ENCODE results near the gene NANOS2.
A peak's percentile ranks its signal among the peaks of the same experiment; 100 is the strongest.
"Not testable (repeated sequence)": the region's sequence is repeated elsewhere in the genome, so short reads cannot be mapped to it uniquely, and the experiment has no call there.

NANOS2 gene

GRCh38 chr19:45927565-45928261, 13.1 kb upstream of the NANOS2 start:
- peak; percentile 90 for DNase-seq

- DNase-seq: no peak
Observed at GRCh38 chr19:45924891-45925447, 10.4 kb upstream of the NANOS2 start.

GRCh38 chr19:45922281-45922680, 7.7 kb upstream of the NANOS2 start:
- DNase-seq: no peak

GRCh38 chr19:45920458-45920857, 5.9 kb upstream of the NANOS2 start:
- no peak for DNase-seq

- DNase-seq: no peak
Observed at GRCh38 chr19:45919678-45920077, 5.1 kb upstream of the NANOS2 start.

- no peak for DNase-seq
Observed at GRCh38 chr19:45918721-45919120, 4.1 kb upstream of the NANOS2 start.

GRCh38 chr19:45917421-45918091, 3.0 kb upstream of the NANOS2 start:
- no peak for DNase-seq

- DNase-seq: no peak
Observed at GRCh38 chr19:45911291-45911690, 3.3 kb downstream of the NANOS2 start.

GRCh38 chr19:45908956-45909355, 5.6 kb downstream of the NANOS2 start:
- no peak for DNase-seq

- no peak for DNase-seq
Observed at GRCh38 chr19:45906221-45906620, 8.4 kb downstream of the NANOS2 start.

- DNase-seq: no peak
Observed at GRCh38 chr19:45905011-45905410, 9.6 kb downstream of the NANOS2 start.

- peak; percentile 99 for DNase-seq
Observed at GRCh38 chr19:45902651-45903625, 11.6 kb downstream of the NANOS2 start.

- DNase-seq: no peak
Observed at GRCh38 chr19:45901912-45902650, 12.5 kb downstream of the NANOS2 start, which contains the start of gene MYPOP. TSS of gene MYPOP (minus strand) at chr19:45902613. CDS start at chr19:45901773, 840 bp downstream.

- DNase-seq: peak; percentile 61
Observed at GRCh38 chr19:45901432-45901911, 13.1 kb downstream of the NANOS2 start.

GRCh38 chr19:45900738-45901431, 13.7 kb downstream of the NANOS2 start:
- DNase-seq: no peak

- no peak for DNase-seq
Observed at GRCh38 chr19:45899919-45900589, 14.5 kb downstream of the NANOS2 start.

GRCh38 chr19:45899253-45899652, 15.3 kb downstream of the NANOS2 start:
- DNase-seq: no peak

GRCh38 chr19:45897261-45897812, 17.2 kb downstream of the NANOS2 start:
- DNase-seq: no peak

GRCh38 chr19:45895983-45896599, 18.5 kb downstream of the NANOS2 start:
- not testable (repeated sequence) for DNase-seq

GRCh38 chr19:45895519-45895972, 19.0 kb downstream of the NANOS2 start:
- DNase-seq: no peak
